Neuron (in vitro differentiated cells): Measurements from ENCODE around the gene LUZP1.

Experiments used
- H2AFZ ChIP-seq: one replicate; pipeline ENCODE4 v1.6.1; 2013; ENCODE audit warnings: low read depth, mild to moderate bottlenecking, inconsistent platforms, low read length, moderate library complexity
- H3K27me3 ChIP-seq: one replicate; pipeline ENCODE4 v1.6.1; 2013; ENCODE audit warnings: low read length; ENCODE audit not compliant: insufficient read depth
- H3K36me3 ChIP-seq: one replicate; pipeline ENCODE4 v1.6.1; 2013; ENCODE audit warnings: low read length; ENCODE audit not compliant: insufficient read depth
- H3K4me1 ChIP-seq: one replicate; pipeline ENCODE4 v1.6.1; 2013; ENCODE audit warnings: low read length; ENCODE audit not compliant: insufficient read depth
- H3K4me3 ChIP-seq: 2 replicates; pipeline ENCODE4 v1.5.1; 2013; ENCODE audit warnings: mild to moderate bottlenecking, low read length, moderate library complexity
- H3K9me3 ChIP-seq: one replicate; pipeline ENCODE4 v1.6.1; 2013; ENCODE audit warnings: low read length

LUZP1 gene

DNA sequence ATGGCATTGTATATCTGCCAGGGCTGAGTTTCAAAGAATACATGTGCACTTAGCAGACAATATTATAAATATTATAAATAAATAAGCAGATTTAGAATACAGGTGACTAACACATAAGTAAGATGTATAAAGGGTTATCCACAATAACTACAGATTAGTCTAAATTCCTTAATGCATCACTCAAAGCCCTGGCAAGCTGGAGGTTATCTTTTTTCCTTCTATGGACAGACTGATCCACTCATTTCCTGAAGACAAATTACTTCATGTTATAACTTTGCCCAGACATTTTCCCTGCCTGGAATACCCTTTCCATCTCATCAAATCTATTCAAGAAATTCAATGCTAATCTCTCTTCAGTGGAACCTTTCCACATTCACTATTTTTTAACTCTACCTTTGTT lies 38.8 kb downstream of the LUZP1 start:
- Histone ChIP-seq H3K36me3 (no peaks in the 10 kb centered on the region), H2AFZ (no peak overlapping the region), H3K27me3 (no peaks in the 10 kb centered on the region), H3K9me3 (no peaks in the 10 kb centered on the region), H3K4me1 (peaks cover 1% of the 10 kb centered on the region), H3K4me3 (no peak overlapping the region)

- no peaks in the 10 kb centered on the region for H3K36me3 ChIP-seq
- no peak overlapping the region for H3K4me3 ChIP-seq
- no peaks in the 10 kb centered on the region for H3K27me3 ChIP-seq
- no peak overlapping the region for H2AFZ ChIP-seq
- no peaks in the 10 kb centered on the region for H3K9me3 ChIP-seq
- no peaks in the 10 kb centered on the region for H3K4me1 ChIP-seq
These were observed 41.9 kb downstream of the LUZP1 start for GRCh38 chr1:23126801-23127200.

- no peak overlapping the region for H2AFZ ChIP-seq
- H3K27me3 ChIP-seq, result no peaks in the 10 kb centered on the region
- H3K4me1 ChIP-seq, result no peaks in the 10 kb centered on the region
- H3K36me3 ChIP-seq, result no peaks in the 10 kb centered on the region
- no peak overlapping the region for H3K4me3 ChIP-seq
- H3K9me3 ChIP-seq, result no peaks in the 10 kb centered on the region
These were observed 42.5 kb downstream of the LUZP1 start for GRCh38 chr1:23126200-23126599.

- Histone ChIP-seq H3K27me3 (no peaks in the 10 kb centered on the region), H3K4me3 (no peak overlapping the region), H3K4me1 (no peaks in the 10 kb centered on the region), H3K36me3 (no peaks in the 10 kb centered on the region), H2AFZ (no peak overlapping the region), H3K9me3 (no peaks in the 10 kb centered on the region)
These were observed 43.2 kb downstream of the LUZP1 start for GRCh38 chr1:23125489-23125888.

DNA sequence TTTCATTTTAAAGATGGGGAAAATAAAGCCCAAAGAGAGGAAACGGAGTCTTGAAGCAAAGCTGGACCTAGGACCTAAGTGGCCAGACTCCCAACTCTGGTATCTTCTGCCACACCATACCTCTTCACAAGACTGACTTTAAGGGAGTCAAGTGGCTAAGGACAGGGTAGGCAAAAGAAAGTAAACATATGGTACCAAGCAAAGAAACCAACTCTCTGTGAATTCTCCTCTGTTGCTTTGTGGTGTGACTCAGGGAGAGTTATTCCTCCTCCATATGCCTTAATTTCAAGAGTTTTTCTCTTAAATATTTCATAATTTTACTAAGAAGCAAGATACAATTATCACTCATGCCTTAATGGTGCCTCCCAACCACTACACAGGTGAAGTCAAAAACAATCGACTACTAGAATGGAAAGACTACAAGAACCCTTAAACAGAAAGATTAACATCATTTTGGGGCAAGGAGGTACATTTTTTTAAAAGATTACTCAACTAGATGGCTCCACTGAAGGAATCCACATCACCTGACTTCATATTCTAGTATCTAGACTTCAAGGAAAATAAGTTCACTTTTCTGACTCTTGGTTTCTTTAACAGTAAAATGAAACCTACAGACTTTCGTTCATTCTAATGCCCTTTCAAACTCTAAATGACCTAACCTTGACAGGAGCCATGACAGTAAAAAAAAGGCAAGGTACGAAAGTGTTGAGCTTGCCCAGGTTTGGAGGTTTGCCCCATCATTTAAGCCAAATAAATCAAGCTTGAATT lies 44.2 kb downstream of the LUZP1 start:
- Histone ChIP-seq H3K27me3 (no peaks in the 10 kb centered on the region), H3K4me1 (no peaks in the 10 kb centered on the region), H3K4me3 (no peak overlapping the region), H3K9me3 (no peaks in the 10 kb centered on the region), H3K36me3 (no peaks in the 10 kb centered on the region), H2AFZ (no peak overlapping the region)

- no peaks in the 10 kb centered on the region for H3K9me3 ChIP-seq
- H3K4me1 ChIP-seq, result no peaks in the 10 kb centered on the region
- H3K36me3 ChIP-seq, result no peaks in the 10 kb centered on the region
- H3K4me3 ChIP-seq, result no peak overlapping the region
- H2AFZ ChIP-seq, result no peak overlapping the region
- no peaks in the 10 kb centered on the region for H3K27me3 ChIP-seq
These were observed 45.1 kb downstream of the LUZP1 start for GRCh38 chr1:23123528-23123927.

- H3K4me3 ChIP-seq, result no peak overlapping the region
- no peaks in the 10 kb centered on the region for H3K27me3 ChIP-seq
- H3K9me3 ChIP-seq, result no peaks in the 10 kb centered on the region
- no peaks in the 10 kb centered on the region for H3K36me3 ChIP-seq
- no peak overlapping the region for H2AFZ ChIP-seq
- no peaks in the 10 kb centered on the region for H3K4me1 ChIP-seq
These were observed 45.9 kb downstream of the LUZP1 start for GRCh38 chr1:23122796-23123195.

DNA sequence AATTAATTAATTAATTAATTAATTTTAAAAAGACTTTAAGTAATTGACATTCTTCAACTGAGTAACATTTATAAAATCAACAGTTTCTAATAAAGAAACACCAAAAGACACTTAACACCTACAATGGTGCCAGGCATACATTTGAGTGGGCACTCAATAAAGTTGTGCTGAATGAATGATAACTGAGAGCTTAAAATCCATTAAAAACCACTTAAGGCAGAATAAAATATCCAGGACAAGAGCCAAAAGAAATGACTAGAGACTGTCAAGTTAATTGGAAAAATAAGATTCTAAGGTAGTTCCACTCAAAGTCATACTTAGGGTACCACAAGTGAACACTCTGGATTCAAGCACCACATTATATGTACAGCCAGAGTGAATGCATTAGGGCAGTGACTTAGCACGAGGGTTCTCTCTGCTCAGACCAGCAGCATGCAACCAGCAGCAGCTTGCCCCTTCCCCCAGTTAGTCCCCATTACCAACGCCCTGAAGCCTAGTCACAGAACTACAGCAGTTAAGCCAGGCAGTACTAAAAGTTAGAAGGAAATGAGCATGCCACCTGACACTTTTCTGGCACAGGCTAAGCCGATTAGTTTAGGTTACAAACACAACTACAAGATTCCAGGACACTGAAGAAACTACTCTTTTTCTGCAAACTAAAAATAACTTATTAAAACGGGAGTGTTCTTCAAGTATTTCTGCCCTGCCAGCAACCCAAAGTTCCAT lies 46.5 kb downstream of the LUZP1 start:
- H3K36me3 ChIP-seq, result no peaks in the 10 kb centered on the region
- no peaks in the 10 kb centered on the region for H3K27me3 ChIP-seq
- H3K4me1 ChIP-seq, result peaks cover 4% of the 10 kb centered on the region
- no peak overlapping the region for H3K4me3 ChIP-seq
- no peak overlapping the region for H2AFZ ChIP-seq
- no peaks in the 10 kb centered on the region for H3K9me3 ChIP-seq

DNA sequence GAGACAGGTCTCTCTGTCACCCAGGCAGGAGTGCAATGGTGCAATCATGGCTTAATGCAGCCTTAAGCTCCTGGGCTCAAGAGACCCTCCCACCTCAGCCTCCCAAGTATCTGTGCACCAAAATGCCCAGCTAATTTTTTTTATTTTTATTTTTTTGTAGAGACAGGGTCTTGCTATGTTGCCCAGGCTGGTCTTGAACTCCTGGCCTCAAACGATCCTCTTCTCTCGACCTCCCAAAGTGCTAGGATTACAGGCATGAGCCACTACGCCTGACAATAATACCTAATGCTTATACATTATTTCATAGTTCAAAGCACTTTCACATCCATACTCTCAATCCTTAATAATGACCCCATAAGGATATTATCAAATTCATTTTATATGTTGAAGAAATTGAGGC lies 48.3 kb downstream of the LUZP1 start:
- Histone ChIP-seq H3K36me3 (no peaks in the 10 kb centered on the region), H3K9me3 (no peaks in the 10 kb centered on the region), H2AFZ (no peak overlapping the region), H3K4me3 (no peak overlapping the region), H3K27me3 (no peaks in the 10 kb centered on the region), H3K4me1 (peaks cover 12% of the 10 kb centered on the region)

DNA sequence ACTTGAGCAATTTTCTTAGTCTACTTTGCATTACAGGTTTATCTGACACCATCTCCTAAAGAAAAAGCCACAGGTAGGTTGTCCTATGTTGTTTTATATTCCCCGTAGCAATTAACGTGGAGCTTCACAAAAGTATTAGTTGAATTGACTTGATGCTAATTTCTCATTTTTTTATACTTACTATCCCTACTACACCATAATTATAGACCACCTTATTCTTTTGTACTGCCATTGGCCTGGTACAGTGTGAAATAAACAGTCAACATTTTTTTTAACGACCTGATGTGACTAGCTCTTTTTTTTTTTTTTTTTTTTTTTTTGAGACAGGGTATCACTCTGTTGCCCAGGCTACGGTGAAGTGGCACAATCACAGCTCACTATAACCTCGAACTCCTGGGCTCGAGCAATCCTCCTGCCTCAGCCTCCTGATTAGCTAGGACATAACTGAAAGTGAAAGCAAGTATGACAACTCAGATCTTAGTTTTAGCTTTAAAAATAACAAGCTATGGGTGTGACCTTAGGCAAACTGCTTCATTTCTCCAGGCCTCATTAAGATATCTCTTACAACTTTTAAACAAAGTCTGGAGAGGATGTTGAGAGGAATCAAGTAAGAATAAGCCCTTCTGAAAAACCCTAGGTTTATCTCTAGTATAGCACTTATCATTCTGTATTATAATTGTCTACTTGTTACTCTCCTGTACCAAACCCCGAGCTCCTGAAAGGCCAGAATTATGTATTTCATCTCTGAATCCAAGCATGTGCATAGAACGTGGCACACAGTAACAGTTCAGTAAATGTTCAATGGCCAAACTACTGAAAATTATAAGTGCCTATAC lies 49.5 kb downstream of the LUZP1 start:
- no peak overlapping the region for H3K4me3 ChIP-seq
- H3K9me3 ChIP-seq, result no peaks in the 10 kb centered on the region
- H3K27me3 ChIP-seq, result no peaks in the 10 kb centered on the region
- H3K36me3 ChIP-seq, result no peaks in the 10 kb centered on the region
- H2AFZ ChIP-seq, result no peak overlapping the region
- H3K4me1 ChIP-seq, result peaks cover 19% of the 10 kb centered on the region

DNA sequence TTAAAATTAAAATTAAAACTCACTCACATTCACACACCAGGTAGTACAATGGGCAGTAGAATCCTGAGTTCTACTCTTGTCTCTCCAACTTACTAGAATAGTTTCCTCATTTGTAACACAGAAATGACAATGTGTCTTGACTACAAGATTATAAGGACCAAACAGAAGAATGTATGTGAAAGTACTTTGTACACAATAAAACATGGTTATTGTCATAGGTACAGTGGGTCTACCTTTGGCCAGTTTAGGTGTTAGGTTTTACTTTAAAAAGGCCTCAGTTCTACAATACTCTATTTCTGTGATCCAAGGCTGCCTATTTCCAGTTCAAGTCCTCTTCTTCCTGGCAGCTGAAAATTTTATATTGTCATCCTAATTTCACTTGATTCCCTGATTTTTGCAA lies 50.2 kb downstream of the LUZP1 start:
- Histone ChIP-seq H3K4me3 (no peak overlapping the region), H3K4me1 (peaks cover 20% of the 10 kb centered on the region), H3K36me3 (no peaks in the 10 kb centered on the region), H3K9me3 (no peaks in the 10 kb centered on the region), H3K27me3 (no peaks in the 10 kb centered on the region), H2AFZ (no peak overlapping the region)

- H3K27me3 ChIP-seq, result no peaks in the 10 kb centered on the region
- peaks cover 20% of the 10 kb centered on the region for H3K4me1 ChIP-seq
- H3K9me3 ChIP-seq, result no peaks in the 10 kb centered on the region
- no peaks in the 10 kb centered on the region for H3K36me3 ChIP-seq
- no peak overlapping the region for H3K4me3 ChIP-seq
- no peak overlapping the region for H2AFZ ChIP-seq
These were observed 51.5 kb downstream of the LUZP1 start for GRCh38 chr1:23116921-23117699.
